Colonic mucosa (tissue), 4 donors: ENCODE results near the gene TRIP10. TPM values are rescaled to one million over a fixed set of nuclear protein-coding genes. Genes with fewer than 3 reads are reported as not detected.

Source experiments
- DNase-seq: peaks from one replicate; pipeline ENCODE4 v3.0.0-alpha.2; 2020
- H3K27ac ChIP-seq: fragments of 200-600 bp; one replicate; pipeline ENCODE4 v1.8.0; 2021
- H3K27me3 ChIP-seq: fragments of 200-600 bp; one replicate; pipeline ENCODE4 v1.8.0; 2021
- H3K36me3 ChIP-seq: fragments of 200-600 bp; one replicate; pipeline ENCODE4 v1.8.0; 2021
- H3K4me1 ChIP-seq: fragments of 200-600 bp; one replicate; pipeline ENCODE4 v1.8.0; 2021; ENCODE audit warnings: mild to moderate bottlenecking
- H3K4me3 ChIP-seq: fragments of 200-600 bp; one replicate; pipeline ENCODE4 v1.8.0; 2021
- H3K9ac ChIP-seq, 2 donors: one replicate each; pipeline ENCODE4 v1.7.0; 2013; ENCODE audit warnings: control low read depth in 2 of 2, low read depth in 2 of 2, low read length in 2 of 2
- H3K9me3 ChIP-seq: fragments of 200-600 bp; one replicate; pipeline ENCODE4 v1.8.0; 2021
- intact Hi-C: fragments of 100-400 bp; cut with DNase I; formaldehyde crosslinking; loops from one replicate; pipeline ENCODE4 v1.14.1; 2022
- total RNA-seq, 2 donors: library from RNA; stranded (reverse); fragmentation: NEBNext Ultra II Directional in 1 of 2; extraction: Animal tissue kit (Norgen Biotek cat#: 25700) in 1 of 2; gene quantifications; one replicate each; pipeline ENCODE4 v1.2.1, GENCODE V29; 2021
- TF ChIP-seq, protein P1 (sequence below): fragments of 200-600 bp; IDR thresholded peaks from one replicate; pipeline ENCODE4 v1.8.0; 2022; ENCODE audit warnings: antibody characterized with exemption, mild to moderate bottlenecking
- donor health status: healthy.
- donor health status: DM: no; HTN: no; CAD: no.
- donor health status: DM: no; HTN: no; CAD: no.

TRIP10 gene
- total RNA-seq, 2 donors from 2014 or later: 67.7 to 78.2 TPM

DNA sequence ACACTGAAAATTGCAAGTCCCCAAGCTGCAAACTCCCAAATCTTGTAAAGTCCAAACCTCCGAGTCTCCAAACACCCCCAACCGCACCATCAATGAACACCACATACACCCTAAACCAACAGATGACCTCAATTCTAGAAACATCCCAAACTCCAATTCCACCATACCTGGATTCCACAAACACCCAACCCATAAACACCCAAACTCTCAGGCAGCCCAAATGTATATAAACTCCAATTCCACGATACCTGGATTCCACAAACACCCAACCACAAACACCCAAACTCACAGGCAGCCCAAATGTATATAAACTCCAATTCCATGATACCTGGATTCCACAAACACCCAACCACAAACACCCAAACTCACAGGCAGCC, 19.5 kb upstream of the TRIP10 start:
- intact Hi-C loops: no loop called here
- Histone ChIP-seq H3K4me1 (no peaks in the 10 kb centered on the region), H3K27me3 (no peaks in the 10 kb centered on the region), H3K9me3 (no peaks in the 10 kb centered on the region), H3K9ac (no peak overlapping the region), H3K4me3 (no peak overlapping the region), H3K36me3 (no peaks in the 10 kb centered on the region), H3K27ac (no peak overlapping the region)
- TF ChIP-seq, protein P1, sequence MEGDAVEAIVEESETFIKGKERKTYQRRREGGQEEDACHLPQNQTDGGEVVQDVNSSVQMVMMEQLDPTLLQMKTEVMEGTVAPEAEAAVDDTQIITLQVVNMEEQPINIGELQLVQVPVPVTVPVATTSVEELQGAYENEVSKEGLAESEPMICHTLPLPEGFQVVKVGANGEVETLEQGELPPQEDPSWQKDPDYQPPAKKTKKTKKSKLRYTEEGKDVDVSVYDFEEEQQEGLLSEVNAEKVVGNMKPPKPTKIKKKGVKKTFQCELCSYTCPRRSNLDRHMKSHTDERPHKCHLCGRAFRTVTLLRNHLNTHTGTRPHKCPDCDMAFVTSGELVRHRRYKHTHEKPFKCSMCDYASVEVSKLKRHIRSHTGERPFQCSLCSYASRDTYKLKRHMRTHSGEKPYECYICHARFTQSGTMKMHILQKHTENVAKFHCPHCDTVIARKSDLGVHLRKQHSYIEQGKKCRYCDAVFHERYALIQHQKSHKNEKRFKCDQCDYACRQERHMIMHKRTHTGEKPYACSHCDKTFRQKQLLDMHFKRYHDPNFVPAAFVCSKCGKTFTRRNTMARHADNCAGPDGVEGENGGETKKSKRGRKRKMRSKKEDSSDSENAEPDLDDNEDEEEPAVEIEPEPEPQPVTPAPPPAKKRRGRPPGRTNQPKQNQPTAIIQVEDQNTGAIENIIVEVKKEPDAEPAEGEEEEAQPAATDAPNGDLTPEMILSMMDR: no peak
- no peak for DNase-seq

DNA sequence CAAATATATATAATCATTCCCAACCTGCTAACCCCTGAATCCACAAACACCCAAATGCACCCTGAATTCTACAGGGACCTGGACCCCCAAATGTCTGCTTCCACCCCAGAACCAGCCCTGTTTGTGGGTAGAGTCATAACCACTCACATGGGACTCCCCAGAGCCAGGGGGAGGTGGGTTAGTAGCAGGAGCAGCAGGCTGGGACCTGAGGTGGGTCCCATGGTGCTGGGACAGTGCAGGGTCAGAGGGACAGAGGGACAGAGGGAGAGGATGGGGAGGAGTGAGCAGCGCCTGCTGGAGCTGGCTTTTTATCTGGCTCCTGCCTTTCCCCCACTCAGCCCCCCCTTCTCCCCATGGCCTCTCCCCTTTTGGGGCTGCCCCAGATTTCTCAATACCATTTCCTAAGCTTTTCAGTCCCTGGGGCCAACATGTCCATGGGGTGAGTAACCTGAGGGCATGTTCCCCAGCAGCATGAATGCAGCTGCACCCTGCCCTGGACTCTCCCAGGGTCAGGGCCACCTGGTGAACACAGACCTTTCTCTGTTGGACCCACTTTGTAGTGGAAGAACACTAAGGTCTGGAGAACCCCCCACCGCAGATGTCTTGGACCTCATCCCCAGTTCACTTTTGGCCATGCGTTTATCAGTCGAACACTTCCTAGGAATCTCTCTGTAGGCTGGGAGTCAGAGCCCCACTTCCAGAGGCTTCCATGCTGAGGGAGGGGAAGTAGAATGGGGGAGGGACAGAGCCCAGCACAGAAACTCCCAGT, 18.9 kb upstream of the TRIP10 start, which contains the start of gene C3:
C3 (minus strand) TSS at position 282 of the 769 bp plus-strand sequence; CDS start at position 221, 61 bp downstream.
- Histone ChIP-seq H3K27me3 (no peaks in the 10 kb centered on the region), H3K9ac (no peak within 1 kb of the TSS), H3K4me3 (peak within 1 kb of the TSS; percentile 3), H3K4me1 (no peaks in the 10 kb centered on the region), H3K27ac (peak within 1 kb of the TSS; percentile 22), H3K9me3 (no peaks in the 10 kb centered on the region), H3K36me3 (no peaks in the 10 kb centered on the region)
- TF ChIP-seq, protein P1: no peak
- intact Hi-C loops: no loop called here
- DNase-seq: no peak

DNA sequence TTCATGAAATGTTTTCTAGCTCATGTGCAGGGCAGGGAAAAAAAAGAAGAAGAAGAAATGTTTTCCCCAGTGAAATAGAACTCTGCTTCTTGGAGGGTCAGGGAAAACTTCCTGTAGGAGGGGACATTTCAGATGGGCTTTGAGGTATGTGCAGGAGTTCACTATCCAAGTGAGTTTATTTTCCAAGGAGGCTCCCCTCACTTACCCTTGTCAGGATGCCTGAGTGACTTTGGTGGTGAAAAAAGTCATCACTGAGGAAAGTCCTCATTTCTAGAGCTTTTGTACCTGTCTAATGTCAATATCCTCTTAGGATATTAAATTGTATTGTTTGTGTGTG, 18.4 kb upstream of the TRIP10 start:
- no peak for DNase-seq
- TF ChIP-seq, protein P1: no peak
- Histone ChIP-seq H3K4me3 (no peak overlapping the region), H3K4me1 (no peaks in the 10 kb centered on the region), H3K27ac (peak overlapping the region; percentile 22), H3K9me3 (no peaks in the 10 kb centered on the region), H3K36me3 (no peaks in the 10 kb centered on the region), H3K27me3 (no peaks in the 10 kb centered on the region), H3K9ac (no peak overlapping the region)
- intact Hi-C loops: no loop called here

DNA sequence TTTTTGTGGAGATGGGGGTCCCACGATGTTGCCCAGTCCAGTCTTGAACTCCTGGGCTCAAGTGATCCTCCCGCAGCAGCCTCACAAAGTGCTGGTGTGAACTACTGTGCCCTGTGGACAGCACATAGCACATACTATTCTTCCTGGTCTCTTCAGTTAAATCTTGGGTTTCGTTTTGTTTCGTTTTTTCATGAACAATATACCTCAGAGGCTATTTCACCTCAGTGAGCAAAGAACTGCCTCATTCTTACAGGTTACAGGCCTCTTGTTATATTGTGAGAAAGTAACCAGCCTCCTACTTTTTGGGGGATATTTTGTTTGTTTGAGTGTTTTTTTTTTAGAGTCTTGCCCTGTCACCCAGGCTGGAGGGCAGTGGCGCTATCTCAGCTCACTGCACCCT, 17.7 kb upstream of the TRIP10 start:
- no peaks in the 10 kb centered on the region for H3K27me3 ChIP-seq
- DNase-seq: no peak
- H3K27ac ChIP-seq: no peak overlapping the region
- no peaks in the 10 kb centered on the region for H3K4me1 ChIP-seq
- no peaks in the 10 kb centered on the region for H3K36me3 ChIP-seq
- H3K9me3 ChIP-seq: no peaks in the 10 kb centered on the region
- H3K9ac ChIP-seq: no peak overlapping the region
- H3K4me3 ChIP-seq: no peak overlapping the region
- intact Hi-C loops: no loop called here
- TF ChIP-seq, protein P1: no peak

DNA sequence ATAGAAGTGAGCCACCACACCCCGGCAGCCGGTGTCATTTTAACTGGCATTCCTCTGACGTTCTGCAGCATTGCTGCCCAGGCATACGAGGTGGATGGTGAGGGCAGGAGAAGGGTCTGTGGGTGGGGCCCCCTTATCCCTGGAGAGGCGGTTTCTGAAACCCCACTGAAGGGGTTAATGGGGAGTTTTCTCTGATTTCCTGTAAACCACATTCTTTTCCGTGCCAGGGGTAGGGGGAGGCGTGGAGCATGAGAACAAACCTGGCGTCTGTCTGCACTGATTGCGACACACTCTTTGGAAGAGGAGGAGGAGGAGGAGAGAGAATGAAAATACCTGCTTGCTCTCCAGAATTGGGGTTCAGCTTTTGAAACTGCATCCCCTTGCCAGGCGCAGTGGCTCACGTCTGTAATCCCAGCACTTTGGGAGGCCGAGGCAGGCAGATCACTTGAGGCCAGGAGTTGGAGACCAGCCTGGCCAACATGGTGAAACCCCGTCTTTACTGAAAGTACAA, 16.3 kb upstream of the TRIP10 start:
- H3K4me3 ChIP-seq: no peak overlapping the region
- no peaks in the 10 kb centered on the region for H3K4me1 ChIP-seq
- no peaks in the 10 kb centered on the region for H3K27me3 ChIP-seq
- no peak for DNase-seq
- no peak overlapping the region for H3K9ac ChIP-seq
- no peak overlapping the region for H3K27ac ChIP-seq
- TF ChIP-seq, protein P1: no peak
- H3K36me3 ChIP-seq: no peaks in the 10 kb centered on the region
- no peaks in the 10 kb centered on the region for H3K9me3 ChIP-seq
- intact Hi-C loops: no loop called here
